BJ (cell line): Measurements from ENCODE around the gene USP31. TPM values are rescaled to one million over a fixed set of nuclear protein-coding genes. Genes with fewer than 3 reads are reported as not detected.

Experiments
- CTCF ChIA-PET: fragments of 350-600 bp; formaldehyde crosslinking; extraction: SDS; loops from one replicate; lab custom pipeline; 2021; ENCODE audit warnings: antibody characterized with exemption, inconsistent platforms; lab: Yijun Ruan, JAX
- POLR2A ChIA-PET: fragments of 300-600 bp; sonication (Branson Sonifier 250); formaldehyde crosslinking; extraction: SDS; loops from one replicate; lab custom pipeline; 2021; ENCODE audit warnings: antibody characterized with exemption; lab: Charles Lee
- DNase-seq: peaks from one replicate; pipeline ENCODE4 v3.0.0-alpha.2; 2011; ENCODE audit warnings: low read depth
- H3K27me3 ChIP-seq: 2 replicates; pipeline ENCODE4 v1.6.0; 2011; ENCODE audit warnings: low read length; ENCODE audit not compliant: control insufficient read depth, insufficient read depth
- H3K36me3 ChIP-seq: 2 replicates; pipeline ENCODE4 v1.5.1; 2011; ENCODE audit warnings: low read length; ENCODE audit not compliant: control insufficient read depth, insufficient read depth
- H3K4me3 ChIP-seq: 2 replicates; pipeline ENCODE4 v1.5.1; 2011; ENCODE audit warnings: low read depth, mild to moderate bottlenecking, control low read depth, low read length
- CTCF ChIP-seq: IDR thresholded peaks from 2 replicates; pipeline ENCODE4 v1.5.1; 2011; ENCODE audit warnings: low read depth, mild to moderate bottlenecking, control low read depth, inconsistent platforms, low read length, moderate library complexity; ENCODE audit not compliant: insufficient read depth
- polyA plus RNA-seq: library from polyadenylated mRNA; depleted of rRNA; stranded (reverse); fragments of >200 nt; gene quantifications from 2 replicates; pipeline ENCODE4 v1.2.3, GENCODE V29; 2011

Gene USP31
- polyA plus RNA-seq, 1 experiment = 5.4 TPM

GRCh38 chr16:23131436-23131835 lies 17.8 kb downstream of the USP31 start:
- ChIA-PET POLR2A (no interaction called here), CTCF (no interaction called here)
- DNase-seq = no peak
- no peak overlapping the region for H3K4me3 ChIP-seq
- H3K27me3 ChIP-seq = no peaks in the 10 kb centered on the region
- TF ChIP-seq CTCF = no peak
- no peaks in the 10 kb centered on the region for H3K36me3 ChIP-seq

- Histone ChIP-seq H3K27me3 (no peaks in the 10 kb centered on the region), H3K36me3 (no peaks in the 10 kb centered on the region), H3K4me3 (no peak overlapping the region)
- no peak for TF ChIP-seq CTCF
- POLR2A ChIA-PET = no interaction called here
- CTCF ChIA-PET = interaction anchor here (0.6 kb wide), 1 partner anchor 1546 kb away, joined by 4 read pairs; no protein-coding TSS in a partner anchor
- DNase-seq = no peak
Measured at GRCh38 chr16:23131036-23131435, 18.2 kb downstream of the USP31 start.

GRCh38 chr16:23129686-23130085 lies 19.6 kb downstream of the USP31 start:
- no peaks in the 10 kb centered on the region for H3K27me3 ChIP-seq
- no peak for TF ChIP-seq CTCF
- H3K4me3 ChIP-seq = no peak overlapping the region
- ChIA-PET POLR2A (no interaction called here), CTCF (no interaction called here)
- H3K36me3 ChIP-seq = no peaks in the 10 kb centered on the region
- DNase-seq = no peak

- ChIA-PET POLR2A (no interaction called here), CTCF (interaction anchor here (2.3 kb wide), 1 partner anchor 14 kb away, joined by 6 read pairs; no protein-coding TSS in a partner anchor)
- H3K4me3 ChIP-seq = no peak overlapping the region
- no peak for TF ChIP-seq CTCF
- no peak for DNase-seq
- H3K27me3 ChIP-seq = no peaks in the 10 kb centered on the region
- H3K36me3 ChIP-seq = no peaks in the 10 kb centered on the region
Measured at GRCh38 chr16:23128056-23128455, 21.2 kb downstream of the USP31 start.

- no peak for TF ChIP-seq CTCF
- ChIA-PET CTCF (no interaction called here), POLR2A (no interaction called here)
- Histone ChIP-seq H3K4me3 (no peak overlapping the region), H3K27me3 (no peaks in the 10 kb centered on the region), H3K36me3 (no peaks in the 10 kb centered on the region)
- no peak for DNase-seq
Measured at GRCh38 chr16:23125277-23125676, 24.0 kb downstream of the USP31 start.
